NCI-H226 (cell line): ENCODE measurements around the gene OSBPL5.

Source experiments
- DNase-seq: peaks from one replicate; pipeline ENCODE4 v3.0.0-alpha.2; 2015

OSBPL5 gene

GRCh38 chr11:3162410-3163240, 2.5 kb downstream of the OSBPL5 start:
- DNase-seq: no peak

DNA sequence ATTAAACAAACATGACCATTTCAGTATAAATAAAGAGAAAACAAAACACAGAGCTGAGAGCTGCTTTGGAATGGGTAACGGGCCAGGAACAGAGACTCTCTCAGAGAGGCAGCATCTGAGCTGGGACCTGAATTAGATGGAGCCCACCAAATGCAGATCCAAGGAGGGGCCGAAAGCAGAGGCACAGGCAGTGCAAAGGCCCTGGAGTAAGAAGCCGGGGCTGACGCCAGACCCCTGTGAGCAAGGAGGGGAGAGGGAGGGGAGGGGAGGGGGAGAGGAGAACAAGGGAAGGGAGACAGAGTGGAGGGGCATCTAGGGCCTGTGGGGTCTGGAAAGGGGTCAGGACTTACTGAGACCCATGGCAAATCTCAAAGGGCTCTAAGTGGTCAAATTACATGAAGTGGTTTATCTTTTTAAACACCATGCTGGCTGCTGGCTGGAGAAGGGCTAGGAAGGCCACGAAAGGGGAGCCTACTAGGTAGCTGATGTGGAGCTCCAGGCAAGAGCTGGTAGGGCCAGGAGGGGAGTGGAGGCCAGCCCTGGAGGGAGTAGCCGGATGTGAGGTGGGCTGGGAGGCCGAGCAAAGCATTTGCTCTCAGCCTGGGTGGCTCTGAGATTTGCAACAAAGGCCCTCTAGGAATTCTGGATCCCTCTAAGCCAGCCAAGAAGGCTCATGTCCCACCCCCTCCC, 3.2 kb downstream of the OSBPL5 start:
- no peak for DNase-seq

- DNase-seq: no peak
Observed at GRCh38 chr11:3161309-3161708, 3.8 kb downstream of the OSBPL5 start.

GRCh38 chr11:3160252-3161031, 4.7 kb downstream of the OSBPL5 start:
- no peak for DNase-seq

DNA sequence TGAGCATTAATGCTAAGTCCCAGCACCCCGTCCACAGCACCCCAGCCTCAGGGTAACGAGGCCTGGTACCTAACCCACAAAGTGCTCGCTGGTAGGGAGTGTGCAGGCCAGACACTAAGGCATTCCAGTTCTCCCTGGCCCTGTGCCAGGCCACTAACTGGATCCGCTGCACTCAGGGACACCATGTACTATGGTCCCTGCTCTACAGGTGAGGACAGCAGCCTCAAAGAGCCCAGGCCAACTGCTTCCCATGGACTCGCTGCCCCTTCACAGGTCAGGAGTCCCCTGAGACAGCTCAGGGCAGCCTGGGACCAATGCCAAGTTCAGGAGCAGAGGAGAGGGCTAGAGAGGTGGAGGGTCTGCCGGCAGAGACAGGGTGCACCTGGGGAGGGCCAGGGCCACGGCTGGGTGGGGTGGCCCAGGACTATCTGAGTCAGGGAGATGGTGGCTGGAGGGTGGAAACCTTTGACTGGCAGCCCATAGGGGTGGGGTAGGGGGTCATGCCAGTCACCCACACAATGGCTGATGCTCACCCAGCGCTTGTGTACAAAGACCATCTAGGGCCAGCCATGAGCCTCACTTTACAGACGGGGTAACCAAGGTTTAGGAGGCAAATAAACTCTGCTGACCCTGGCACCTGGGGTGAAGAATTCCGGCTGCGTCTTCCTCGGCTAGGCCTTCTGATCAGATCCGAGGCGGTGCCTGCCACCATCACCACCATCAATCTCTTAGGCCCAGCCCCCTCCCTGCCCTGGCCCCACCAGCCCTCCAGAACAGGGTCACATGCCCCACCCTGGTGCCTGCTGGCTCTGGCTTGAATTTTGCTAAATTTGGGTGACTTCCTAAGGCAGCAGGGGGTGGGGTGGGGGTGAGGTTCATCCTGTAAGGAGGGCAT, 5.6 kb downstream of the OSBPL5 start:
- no peak for DNase-seq

DNA sequence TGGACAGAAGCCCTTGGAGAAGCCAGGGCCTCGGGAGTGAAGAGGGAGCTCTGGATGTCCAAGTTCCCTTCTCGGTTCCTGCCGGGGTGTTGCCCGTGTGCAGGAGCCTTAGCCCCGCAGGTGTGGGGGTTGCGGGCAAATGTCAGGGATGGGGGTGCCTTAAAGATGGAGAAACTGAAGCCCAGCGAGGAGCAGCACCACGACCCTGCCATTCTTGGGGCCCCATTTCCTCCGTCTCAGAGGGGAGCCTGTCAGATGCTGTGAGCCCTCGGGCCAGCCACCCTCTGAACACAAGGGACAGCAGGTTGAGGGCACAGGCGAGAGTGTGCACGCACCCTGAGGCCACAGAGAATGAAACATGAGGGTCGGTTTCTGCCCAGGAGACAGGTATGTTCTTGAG, 6.3 kb downstream of the OSBPL5 start:
- no peak for DNase-seq

DNA sequence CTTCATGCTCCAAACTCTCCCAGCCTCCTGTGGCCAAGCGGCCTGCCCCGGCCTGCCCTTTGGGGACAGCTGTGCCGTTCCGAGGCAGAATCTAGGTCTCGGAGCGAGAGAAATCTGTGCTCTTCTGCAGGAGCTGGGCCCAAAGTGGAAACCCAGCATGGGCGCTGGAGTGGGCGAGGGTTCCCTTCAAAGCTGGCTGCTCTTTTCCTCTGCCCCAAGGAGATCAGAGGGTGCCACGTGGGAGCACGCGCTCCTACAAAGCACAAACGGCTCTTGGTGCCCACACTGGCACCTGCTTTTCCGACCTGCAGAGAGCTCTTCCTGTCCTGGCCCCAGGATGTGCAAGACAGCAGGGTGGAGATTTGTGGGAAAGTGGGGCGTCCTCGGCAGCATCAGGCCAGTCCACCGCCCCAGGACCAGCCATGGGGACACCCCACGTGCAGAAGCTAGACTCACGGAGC, 6.9 kb downstream of the OSBPL5 start:
- no peak for DNase-seq

DNA sequence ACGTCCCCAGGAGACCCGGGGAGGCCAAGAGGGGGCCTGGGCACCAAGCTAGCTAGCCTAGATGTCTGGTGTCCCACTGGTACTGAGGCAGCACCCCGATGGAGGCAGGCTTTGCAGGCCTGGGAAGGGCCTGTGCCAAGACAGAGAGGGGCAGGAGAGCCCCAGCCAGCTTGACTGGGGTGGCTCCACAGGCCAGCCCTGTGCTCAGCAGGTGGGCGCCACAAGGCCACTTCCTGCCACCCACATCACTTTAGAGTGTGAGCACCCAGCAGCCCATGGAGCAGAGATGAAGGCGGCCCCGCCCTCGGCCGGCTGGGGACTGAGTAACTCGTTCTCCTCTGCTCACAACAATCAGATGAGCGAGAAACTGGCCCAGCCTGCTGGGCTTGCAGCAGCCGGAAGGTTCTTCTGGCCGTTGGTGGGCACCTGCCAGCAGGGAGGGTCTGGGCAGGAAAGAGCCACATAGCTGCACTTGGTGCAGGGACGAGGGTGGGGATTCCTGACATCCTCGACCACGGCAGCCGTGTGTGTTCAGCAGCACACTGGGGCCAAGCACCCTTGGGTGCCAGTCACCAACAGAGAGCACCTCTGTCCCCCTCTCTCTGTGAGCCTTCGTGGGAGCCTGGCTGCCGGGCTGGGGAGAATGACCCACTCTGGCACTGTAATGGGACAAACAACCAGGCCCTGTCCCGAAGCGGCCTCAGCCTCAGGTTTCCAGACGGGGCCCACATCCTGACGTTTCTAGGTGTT, 7.6 kb downstream of the OSBPL5 start:
- no peak for DNase-seq

- DNase-seq: no peak
Observed at GRCh38 chr11:3156661-3157311, 8.3 kb downstream of the OSBPL5 start.

DNA sequence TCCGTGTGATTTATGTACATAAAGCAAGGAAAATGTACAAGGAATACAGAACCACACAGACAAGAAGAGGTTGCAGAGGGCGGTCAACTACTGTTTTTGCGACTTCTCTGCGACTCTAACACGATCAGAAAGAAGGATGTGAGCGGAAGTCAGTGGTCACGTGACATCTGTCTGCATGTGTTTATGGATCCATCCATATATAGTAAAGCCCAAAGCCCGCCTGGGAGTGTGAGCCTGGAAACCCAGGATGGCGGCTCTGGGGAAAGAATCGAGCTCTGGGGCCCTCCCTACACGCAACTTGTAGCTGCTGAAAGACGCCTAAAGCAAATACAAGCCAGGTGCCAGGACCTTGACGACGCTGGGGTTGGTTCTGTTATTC, 8.8 kb downstream of the OSBPL5 start:
- no peak for DNase-seq

GRCh38 chr11:3155691-3156258, 9.3 kb downstream of the OSBPL5 start:
- DNase-seq: no peak

GRCh38 chr11:3155216-3155615, 9.9 kb downstream of the OSBPL5 start:
- no peak for DNase-seq

DNA sequence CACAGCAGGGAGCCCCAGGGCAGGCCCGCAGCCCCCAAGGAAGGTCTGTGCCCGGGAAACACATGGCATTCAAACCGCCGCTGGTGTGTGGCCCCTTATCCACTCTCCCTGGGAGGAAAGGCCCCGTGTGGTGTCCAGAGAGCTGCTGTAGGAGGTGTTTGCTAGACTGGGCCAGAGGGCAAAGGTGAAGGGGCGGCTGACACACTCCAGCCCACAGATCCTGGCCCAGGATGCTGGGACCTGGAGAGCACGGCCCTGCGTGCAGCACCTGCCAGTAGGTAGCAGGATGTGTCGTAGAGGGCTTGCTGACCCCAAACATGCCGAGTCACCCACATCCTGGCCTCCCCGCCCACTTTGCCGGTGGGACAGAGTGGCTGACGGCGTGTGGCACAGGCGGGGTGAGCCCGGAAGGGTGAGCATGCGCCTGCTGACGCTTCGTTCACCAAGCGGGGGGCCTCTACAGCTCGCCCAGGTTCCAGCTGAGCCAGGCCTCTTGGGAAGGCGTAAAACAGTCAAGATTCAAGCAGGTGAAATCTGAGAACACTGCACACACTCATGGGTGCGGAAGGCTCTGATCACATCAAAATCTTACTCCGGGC, 11.0 kb downstream of the OSBPL5 start:
- no peak for DNase-seq

DNA sequence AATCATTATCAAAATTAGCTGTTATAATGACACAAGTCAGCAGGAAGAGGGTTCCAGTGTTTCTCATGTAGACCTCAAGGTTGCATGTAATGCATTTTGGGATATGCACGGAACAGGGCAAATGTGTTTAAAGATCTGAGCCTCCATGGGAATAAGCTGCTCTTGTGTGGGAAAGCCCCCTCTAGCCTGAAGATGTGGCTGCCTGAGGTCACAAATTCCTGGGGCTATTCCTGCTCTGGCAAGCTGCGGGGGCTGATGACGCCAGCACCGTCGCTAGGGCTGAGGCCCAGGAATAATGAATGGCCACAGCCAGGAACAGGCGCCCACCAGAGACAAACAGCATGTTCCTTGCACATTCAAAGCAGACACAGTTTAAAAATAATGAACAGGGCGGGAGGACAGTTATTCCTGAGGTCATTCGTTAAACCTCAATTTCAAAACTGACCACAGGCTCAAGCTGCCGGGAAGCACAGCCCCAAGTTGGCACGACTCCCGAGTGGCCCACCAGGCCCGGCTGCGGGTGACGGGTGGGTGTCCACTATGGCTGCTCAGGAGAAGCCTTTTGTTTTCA, 11.7 kb downstream of the OSBPL5 start:
- DNase-seq: no peak

DNA sequence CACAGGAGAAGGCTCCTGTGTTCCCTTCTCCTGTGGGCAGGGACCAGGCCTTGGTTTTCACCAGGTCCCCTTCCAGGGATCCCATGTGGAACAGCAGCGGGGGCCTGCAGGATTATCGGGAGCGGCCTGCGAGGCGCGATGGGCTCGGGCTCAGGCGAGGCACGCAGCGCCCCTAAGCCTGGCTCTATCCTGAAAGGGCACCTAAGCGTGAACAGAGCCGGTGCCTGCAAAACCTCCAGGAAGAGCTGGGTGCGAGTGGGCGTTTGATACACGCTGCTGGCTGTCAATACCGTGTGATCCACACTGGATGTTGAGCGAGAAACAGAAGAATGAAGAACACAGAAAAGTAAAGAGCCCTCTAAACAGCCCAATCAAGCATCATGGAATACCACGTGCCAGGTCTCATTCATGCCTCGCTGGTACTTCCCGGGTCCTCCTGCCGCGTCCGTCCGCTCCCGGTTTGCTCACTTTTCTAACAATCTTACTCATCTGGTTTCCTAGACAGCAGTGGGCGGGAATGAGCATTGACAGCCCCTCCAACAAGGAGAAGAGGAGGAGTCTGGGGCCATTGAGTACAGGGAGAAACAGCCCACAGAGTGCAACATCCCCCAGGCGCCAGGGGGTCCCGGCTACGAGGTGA, 12.5 kb downstream of the OSBPL5 start:
- DNase-seq: no peak

DNA sequence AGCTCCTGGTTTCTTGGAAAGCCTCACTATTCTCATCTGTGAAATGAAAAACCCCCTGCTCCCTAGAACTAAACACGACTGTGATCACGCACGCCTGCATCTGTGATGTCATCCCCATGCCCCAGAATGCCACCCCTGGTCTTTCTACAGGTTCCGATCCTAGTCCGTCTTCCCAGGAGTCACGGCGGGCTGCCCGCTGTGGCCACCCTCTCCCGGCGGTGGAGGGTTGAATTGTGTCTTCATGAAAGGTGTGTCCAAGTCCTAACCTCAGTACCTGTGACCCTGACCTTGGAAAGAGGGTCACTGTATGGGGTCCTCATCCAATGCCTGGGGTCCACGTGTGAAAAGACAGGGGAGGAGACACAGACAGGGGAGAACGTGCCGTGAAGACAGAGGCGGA, 14.4 kb downstream of the OSBPL5 start:
- DNase-seq: no peak

DNA sequence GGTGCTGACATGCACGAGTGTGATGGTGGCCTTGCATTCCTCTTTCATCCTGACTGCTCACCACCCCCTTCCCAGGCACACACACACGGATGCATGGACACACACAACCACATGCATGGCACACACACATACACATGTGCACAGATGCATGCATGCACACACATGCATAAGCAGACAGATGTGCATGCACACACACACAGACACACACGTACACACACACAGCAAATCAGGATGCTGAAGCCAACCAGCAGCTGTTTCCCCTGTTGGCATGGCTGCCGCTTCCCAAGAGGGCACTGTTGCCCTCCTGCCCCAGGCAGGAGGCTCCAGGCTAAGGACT, 15.3 kb downstream of the OSBPL5 start:
- DNase-seq: no peak

DNA sequence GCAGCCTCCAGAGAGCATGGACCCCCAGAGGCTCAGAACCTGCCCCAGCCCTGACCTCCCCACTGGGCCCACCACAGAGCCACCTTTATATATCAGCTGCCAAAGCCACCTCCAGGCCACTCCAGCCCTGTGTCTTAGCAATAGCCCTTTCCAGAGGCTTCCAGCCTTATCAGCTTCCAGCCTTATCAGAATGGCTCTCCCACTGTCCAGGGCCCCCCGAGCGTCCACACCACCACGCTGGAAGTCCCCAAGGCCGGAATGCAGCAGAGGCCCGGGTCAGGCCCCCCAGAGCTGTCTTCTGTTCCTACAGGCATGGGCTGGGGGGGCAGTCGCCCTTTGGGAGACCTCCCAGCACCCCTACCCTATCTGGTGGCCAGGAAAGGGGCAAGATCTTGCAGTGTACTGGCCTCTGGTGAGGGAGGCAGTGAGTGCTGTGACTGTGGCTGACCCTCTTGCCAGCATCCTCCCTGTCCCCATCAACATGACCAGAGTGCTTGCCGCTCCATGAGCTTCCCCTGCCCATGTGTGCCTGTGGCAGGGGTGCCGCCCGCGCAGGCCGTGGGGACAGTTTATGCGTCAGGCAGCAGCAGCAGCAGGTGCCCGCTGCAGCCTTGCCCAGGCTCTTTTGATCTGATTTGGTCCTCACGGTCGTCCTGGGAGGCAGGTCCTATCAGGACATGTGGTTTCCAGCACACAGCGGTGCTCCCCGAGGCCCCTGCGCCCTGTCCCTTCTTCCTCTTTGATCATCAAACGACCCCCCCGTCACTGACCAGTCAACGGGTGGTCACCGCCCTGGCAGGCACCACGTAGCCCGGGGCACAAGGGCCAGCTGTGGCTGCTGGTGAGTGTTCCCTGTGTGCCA, 15.9 kb downstream of the OSBPL5 start:
- no peak for DNase-seq
